HEK293 (cell line): ENCODE data around the gene NXN.

Experiments
- BCL11A ChIP-seq: fragments of 450-650 bp; formaldehyde crosslinking; IDR thresholded peaks from 2 replicates; pipeline ENCODE4 v1.5.1; 2016; ENCODE audit warnings: low read depth, missing biosample characterization, missing genetic modification characterization
- EGR2 ChIP-seq: fragments of 450-650 bp; formaldehyde crosslinking; IDR thresholded peaks from 2 replicates; pipeline ENCODE4 v1.5.1; 2016; ENCODE audit warnings: low read depth, missing biosample characterization, missing genetic modification characterization
- ELK4 ChIP-seq: IDR thresholded peaks from 2 replicates; pipeline ENCODE4 v1.6.1; 2011; ENCODE audit warnings: mild to moderate bottlenecking, low read depth, low read length, borderline replicate concordance
- HOXA7 ChIP-seq: sonication (generic); formaldehyde crosslinking; IDR thresholded peaks from 2 replicates; pipeline ENCODE4 v1.8.1; 2022; ENCODE audit warnings: missing genetic modification reagents, borderline replicate concordance
- HOXD13 ChIP-seq: sonication (generic); formaldehyde crosslinking; IDR thresholded peaks from 2 replicates; pipeline ENCODE4 v1.8.0; 2022; ENCODE audit warnings: missing genetic modification reagents, borderline replicate concordance
- KLF17 ChIP-seq: fragments of 450-650 bp; formaldehyde crosslinking; IDR thresholded peaks from 2 replicates; pipeline ENCODE4 v1.5.1; 2016; ENCODE audit warnings: missing biosample characterization, missing genetic modification characterization
- KLF7 ChIP-seq: fragments of 450-650 bp; formaldehyde crosslinking; IDR thresholded peaks from 2 replicates; pipeline ENCODE4 v1.5.1; 2016; ENCODE audit warnings: missing biosample characterization, missing genetic modification characterization, borderline replicate concordance
- PRDM1 ChIP-seq: fragments of 450-650 bp; formaldehyde crosslinking; IDR thresholded peaks from 2 replicates; pipeline ENCODE4; 2016; ENCODE audit warnings: missing biosample characterization, missing genetic modification characterization
- SCRT2 ChIP-seq: fragments of 450-650 bp; formaldehyde crosslinking; IDR thresholded peaks from 2 replicates; pipeline ENCODE4 v1.5.1; 2016; ENCODE audit warnings: missing biosample characterization, missing genetic modification characterization
- TCF7L2 ChIP-seq: IDR thresholded peaks from 2 replicates; pipeline ENCODE4 v1.6.1; 2011; ENCODE audit warnings: low read depth, mild to moderate bottlenecking, inconsistent platforms, low read length, moderate library complexity, borderline replicate concordance
- ZFP3 ChIP-seq: fragments of 450-650 bp; formaldehyde crosslinking; IDR thresholded peaks from 2 replicates; pipeline ENCODE4 v1.5.1; 2016; ENCODE audit warnings: low read depth, missing biosample characterization, missing genetic modification characterization
- ZNF112 ChIP-seq: fragments of 450-650 bp; formaldehyde crosslinking; IDR thresholded peaks from 2 replicates; pipeline ENCODE4 v1.5.0; 2017; ENCODE audit warnings: missing biosample characterization, missing genetic modification characterization
- ZNF175 ChIP-seq: fragments of 450-650 bp; formaldehyde crosslinking; IDR thresholded peaks from 2 replicates; pipeline ENCODE4 v1.5.1; 2016; ENCODE audit warnings: missing biosample characterization, missing genetic modification characterization
- ZNF23 ChIP-seq: fragments of 450-650 bp; formaldehyde crosslinking; IDR thresholded peaks from 2 replicates; pipeline ENCODE4 v1.5.1; 2016; ENCODE audit warnings: missing biosample characterization, missing genetic modification characterization, borderline replicate concordance
- ZNF239 ChIP-seq: fragments of 450-650 bp; formaldehyde crosslinking; IDR thresholded peaks from 2 replicates; pipeline ENCODE4 v1.5.1; 2016; ENCODE audit warnings: missing biosample characterization, missing genetic modification characterization
- ZNF280D ChIP-seq: fragments of 450-650 bp; formaldehyde crosslinking; IDR thresholded peaks from 2 replicates; pipeline ENCODE4 v1.5.1; 2016; ENCODE audit warnings: missing biosample characterization, missing genetic modification characterization
- ZNF292 ChIP-seq: fragments of 450-650 bp; formaldehyde crosslinking; IDR thresholded peaks from 2 replicates; pipeline ENCODE4 v1.5.1; 2016; ENCODE audit warnings: low read depth, missing biosample characterization, missing genetic modification characterization, borderline replicate concordance
- ZNF558 ChIP-seq: fragments of 450-650 bp; formaldehyde crosslinking; IDR thresholded peaks from 2 replicates; pipeline ENCODE4 v1.5.1; 2016; ENCODE audit warnings: missing biosample characterization, missing genetic modification characterization
- ZNF645 ChIP-seq: fragments of 450-650 bp; formaldehyde crosslinking; IDR thresholded peaks from 2 replicates; pipeline ENCODE4; 2016; ENCODE audit warnings: missing biosample characterization, missing genetic modification characterization
- ZNF768 ChIP-seq: fragments of 450-650 bp; formaldehyde crosslinking; IDR thresholded peaks from 2 replicates; pipeline ENCODE4 v1.5.1; 2018; ENCODE audit warnings: missing biosample characterization, mild to moderate bottlenecking, missing genetic modification characterization
- ZNF792 ChIP-seq: fragments of 450-650 bp; formaldehyde crosslinking; IDR thresholded peaks from 2 replicates; pipeline ENCODE4 v1.5.1; 2016; ENCODE audit warnings: missing biosample characterization, missing genetic modification characterization
- ZSCAN5A ChIP-seq: fragments of 450-650 bp; formaldehyde crosslinking; IDR thresholded peaks from 2 replicates; pipeline ENCODE4 v1.5.1; 2016; ENCODE audit warnings: missing biosample characterization, missing genetic modification characterization

NXN gene

GRCh38 chr17:978103-979093, 1.2 kb downstream of the NXN start (continued):
- TF ChIP-seq HOXD13, result no peak
- no peak for TF ChIP-seq ZNF645 (tag by site-specific recombination)
- no peak for TF ChIP-seq KLF7 (tag by site-specific recombination)
- no peak for TF ChIP-seq ZFP3 (tag by site-specific recombination)
- TF ChIP-seq ZNF768 (tag by site-specific recombination), result no peak
- TF ChIP-seq TCF7L2, result no peak
- TF ChIP-seq HOXA7 (CRISPR knock-in tag), result no peak
- peak; percentile 28; the same call in 1 of the 2 replicates for TF ChIP-seq PRDM1 (tag by site-specific recombination)
- no peak for TF ChIP-seq ZNF292 (tag by site-specific recombination)
- TF ChIP-seq ZSCAN5A (tag by site-specific recombination), result no peak
- no peak for TF ChIP-seq ZNF558 (tag by site-specific recombination)
- TF ChIP-seq ZNF239 (tag by site-specific recombination), result no peak
- no peak for TF ChIP-seq KLF17 (tag by site-specific recombination)
- TF ChIP-seq ZNF112 (tag by site-specific recombination), result no peak
- no peak for TF ChIP-seq ZNF175 (tag by site-specific recombination)
- no peak for TF ChIP-seq ZNF792 (tag by site-specific recombination)
- TF ChIP-seq ZNF23 (tag by site-specific recombination), result no peak
- TF ChIP-seq ZNF280D (tag by site-specific recombination), result no peak
- TF ChIP-seq BCL11A (tag by site-specific recombination), result no peak
- TF ChIP-seq SCRT2 (tag by site-specific recombination), result peak; percentile 60; the same call in 1 of the 2 replicates
- peak; percentile 77 for TF ChIP-seq EGR2 (tag by site-specific recombination)
- TF ChIP-seq ELK4, result no peak
